H1 (cell line): ENCODE measurements around the gene ABCB7. TPM values are rescaled to one million over a fixed set of nuclear protein-coding genes. Genes with fewer than 3 reads are reported as not detected.

ENCODE experiments used
- CTCF ChIA-PET: fragments of 300-600 bp; sonication (Branson Sonifier 250); formaldehyde crosslinking; loops from one replicate; lab custom pipeline; 2021; ENCODE audit not compliant: partially characterized antibody; lab: Charles Lee
- POLR2A ChIA-PET: fragments of 300-600 bp; sonication (Branson Sonifier 250); formaldehyde crosslinking; loops from one replicate; lab custom pipeline; 2021; ENCODE audit warnings: inconsistent platforms; ENCODE audit not compliant: partially characterized antibody; lab: Charles Lee
- DNase-seq, 2 experiments: peaks; one replicate each; pipeline versions ENCODE4 v3.0.0 to v3.0.0-alpha.2; 2010 to 2022; ENCODE audit warnings: low spot score in 2 of 2, low read depth in 1 of 2, mixed read lengths in 1 of 2
- FAIRE-seq: peaks from 2 replicates; lab custom pipeline; 2011; peaks lifted over from hg19 to GRCh38; lab: Jason Lieb, UNC
- H2AFZ ChIP-seq: 2 replicates; pipeline ENCODE4 v1.8.1; 2012; ENCODE audit warnings: low read length, inconsistent platforms
- H2AK5ac ChIP-seq: 2 replicates; pipeline ENCODE4 v1.6.1; 2013; ENCODE audit warnings: low read depth, low read length
- H2BK120ac ChIP-seq: replicated peaks from 2 replicates; pipeline ENCODE3; 2013; ENCODE audit warnings: low read depth, low read length, inconsistent platforms
- H2BK12ac ChIP-seq: 2 replicates; pipeline ENCODE4 v1.6.1; 2013; ENCODE audit warnings: low read depth, low read length
- H2BK15ac ChIP-seq: 2 replicates; pipeline ENCODE4 v1.6.1; 2013; ENCODE audit warnings: low read length
- H2BK20ac ChIP-seq: 2 replicates; pipeline ENCODE4 v1.6.1; 2013; ENCODE audit warnings: low read length
- H2BK5ac ChIP-seq: 2 replicates; pipeline ENCODE4 v1.6.1; 2013; ENCODE audit warnings: low read depth, low read length
- H3K14ac ChIP-seq: 2 replicates; pipeline ENCODE4 v1.6.1; 2013; ENCODE audit warnings: inconsistent platforms; ENCODE audit not compliant: insufficient read length
- H3K18ac ChIP-seq: 2 replicates; pipeline ENCODE4 v1.6.1; 2013; ENCODE audit warnings: low read length; ENCODE audit errors: extremely low read depth
- H3K23ac ChIP-seq: 2 replicates; pipeline ENCODE4 v1.6.1; 2013; ENCODE audit warnings: inconsistent platforms; ENCODE audit not compliant: insufficient read length
- H3K23me2 ChIP-seq: 2 replicates; pipeline ENCODE4 v1.6.1; 2013; ENCODE audit warnings: low read depth, low read length
- H3K27ac ChIP-seq: 2 replicates; pipeline ENCODE4 v1.6.1; 2011; ENCODE audit warnings: low read depth, low read length, inconsistent platforms
- H3K27me3 ChIP-seq, 4 experiments: replicated peaks in 1 of 4; 1 replicate in 1 of 4; 2 replicates in 3 of 4; pipeline versions ENCODE4 v1.6.1 to v1.8.1; 2011 to 2013; ENCODE audit warnings: low read length in 3 of 4, mild to moderate bottlenecking in 3 of 4, inconsistent platforms in 2 of 4, mixed read lengths in 2 of 4, moderate library complexity in 1 of 4; ENCODE audit not compliant: control insufficient read depth in 3 of 4, insufficient read depth in 3 of 4; ENCODE audit errors: extremely low read depth in 1 of 4
- H3K36me3 ChIP-seq, 4 experiments: 2 replicates each; pipeline versions ENCODE4 v1.6.1 to v1.8.1; 2011 to 2013; ENCODE audit warnings: mild to moderate bottlenecking in 4 of 4, low read length in 3 of 4, moderate library complexity in 2 of 4, control low read depth in 1 of 4, inconsistent platforms in 1 of 4; ENCODE audit not compliant: insufficient read depth in 4 of 4, control insufficient read depth in 2 of 4
- H3K4ac ChIP-seq: replicated peaks from 2 replicates; pipeline ENCODE3; 2013; ENCODE audit warnings: low read length, low read depth, mixed read lengths, inconsistent platforms; ENCODE audit not compliant: insufficient read length
- H3K4me1 ChIP-seq, 4 experiments: replicated peaks in 1 of 4; 1 replicate in 1 of 4; 2 replicates in 3 of 4; pipeline versions ENCODE4 v1.6.1 to v1.8.1; 2011 to 2013; ENCODE audit warnings: low read length in 3 of 4, inconsistent platforms in 2 of 4, mixed read lengths in 1 of 4; ENCODE audit not compliant: insufficient read depth in 4 of 4, control insufficient read depth in 3 of 4
- H3K4me2 ChIP-seq, 2 experiments: 2 replicates each; pipeline versions ENCODE4 v1.6.1 to v1.8.1; 2011 to 2013; ENCODE audit warnings: low read depth in 2 of 2, low read length in 2 of 2, control low read depth in 1 of 2, inconsistent platforms in 1 of 2, mild to moderate bottlenecking in 1 of 2; ENCODE audit not compliant: insufficient read depth in 1 of 2
- H3K4me3 ChIP-seq, 4 experiments: fragments of 200-600, 300-600 bp in 1 of 4; sonication (generic), shearing (Covaris generic), sonication (Bioruptor Twin) in 1 of 4; 2 replicates each; pipeline versions ENCODE4 v1.5.1 to v1.8.1; 2011 to 2016; ENCODE audit warnings: low read length in 4 of 4, low read depth in 3 of 4, control low read depth in 2 of 4, inconsistent platforms in 2 of 4, mild to moderate bottlenecking in 2 of 4, mixed read lengths in 1 of 4, moderate library complexity in 1 of 4; ENCODE audit not compliant: insufficient read depth in 2 of 4; ENCODE audit errors: extremely low read depth in 1 of 4
- H3K56ac ChIP-seq: replicated peaks from 2 replicates; pipeline ENCODE3; 2013; ENCODE audit warnings: low read depth, mild to moderate bottlenecking, mixed read lengths, low read length, inconsistent platforms; ENCODE audit not compliant: insufficient read length
- H3K79me1 ChIP-seq: 2 replicates; pipeline ENCODE4 v1.6.1; 2013; ENCODE audit warnings: low read depth, low read length, control low read depth
- H3K79me2 ChIP-seq, 2 experiments: 2 replicates each; pipeline versions ENCODE4 v1.6.1 to v1.8.1; 2012 to 2013; ENCODE audit warnings: low read length in 2 of 2, mild to moderate bottlenecking in 2 of 2, inconsistent platforms in 1 of 2; ENCODE audit not compliant: insufficient read depth in 2 of 2, control insufficient read depth in 1 of 2
- H3K9ac ChIP-seq, 4 experiments: replicated peaks in 1 of 4; 1 replicate in 1 of 4; 2 replicates in 3 of 4; pipeline versions ENCODE4 v1.6.1 to v1.8.1; 2011 to 2013; ENCODE audit warnings: low read depth in 3 of 4, low read length in 3 of 4, control low read depth in 2 of 4, mild to moderate bottlenecking in 2 of 4, moderate library complexity in 2 of 4, inconsistent platforms in 1 of 4; ENCODE audit errors: extremely low read depth in 1 of 4
- H3K9me3 ChIP-seq, 2 experiments: 2 replicates each; pipeline versions ENCODE4 v1.6.1 to v1.8.1; 2012 to 2013; ENCODE audit warnings: mild to moderate bottlenecking in 2 of 2, moderate library complexity in 2 of 2, control low read depth in 1 of 2, inconsistent platforms in 1 of 2, low read depth in 1 of 2, low read length in 1 of 2, mixed read lengths in 1 of 2; ENCODE audit not compliant: insufficient read depth in 2 of 2
- H4K20me1 ChIP-seq, 2 experiments: replicated peaks in 1 of 2; 2 replicates each; pipeline versions ENCODE3 to v1.8.1; 2011 to 2013; ENCODE audit warnings: inconsistent platforms in 2 of 2, low read length in 2 of 2, mild to moderate bottlenecking in 1 of 2; ENCODE audit not compliant: insufficient read depth in 2 of 2, control insufficient read depth in 1 of 2
- H4K5ac ChIP-seq: 2 replicates; pipeline ENCODE4 v1.6.1; 2013; ENCODE audit warnings: low read length, low read depth, mixed read lengths, inconsistent platforms; ENCODE audit not compliant: insufficient read length
- H4K8ac ChIP-seq: 2 replicates; pipeline ENCODE4 v1.8.0; 2013; ENCODE audit warnings: mild to moderate bottlenecking, moderate library complexity, low read length, inconsistent platforms; ENCODE audit not compliant: insufficient read depth; ENCODE audit errors: extremely low read depth
- H4K91ac ChIP-seq: replicated peaks from 2 replicates; pipeline ENCODE3; 2013; ENCODE audit warnings: low read length, mixed read lengths, inconsistent platforms; ENCODE audit not compliant: insufficient read length
- BACH1 ChIP-seq: IDR thresholded peaks from 2 replicates; pipeline ENCODE4 v1.6.1; 2012; ENCODE audit warnings: low read length, improper control_type of control experiment
- FOSL1 ChIP-seq: IDR thresholded peaks from 2 replicates; pipeline ENCODE4 v1.6.1; 2011; ENCODE audit warnings: mild to moderate bottlenecking, low read depth, low read length, moderate library complexity; ENCODE audit not compliant: insufficient read depth
- WGBS, 2 experiments: shearing (Covaris generic) in 1 of 2; methylation state at CpG; one replicate each; pipeline versions ENCODE4 v1.1.6 to v1.1.7; 2013 to 2015; ENCODE audit warnings: low lambda C conversion rate in 2 of 2, mixed read lengths in 2 of 2, inconsistent platforms in 1 of 2, low coverage in 1 of 2, missing lambda C conversion rate in 1 of 2; ENCODE audit not compliant: insufficient replicate concordance in 2 of 2, insufficient coverage in 1 of 2, insufficient read length in 1 of 2; ENCODE audit errors: extremely low coverage in 1 of 2, missing lambda C conversion rate in 1 of 2; 5-methylcytosine and 5-hydroxymethylcytosine counted together
- polyA plus RNA-seq, 7 experiments: library from polyadenylated mRNA; depleted of rRNA in 3 of 7; stranded (reverse) in 5 of 7; unstranded in 2 of 7; fragments of >200 nt in 5 of 7; fragments of 200-250 nt in 2 of 7; gene quantifications; 1 replicate in 5 of 7; 2 replicates in 1 of 7; 4 replicates in 1 of 7; pipeline versions ENCODE4 v1.2.1 to v1.2.3, GENCODE V29; 2011 to 2013; ENCODE audit warnings: missing spikeins in 2 of 7, mixed read lengths in 2 of 7
- total RNA-seq: library from RNA; stranded (reverse); fragmentation: NEBNext Ultra II Directional; extraction: Animal tissue kit (Norgen Biotek cat#: 25700); gene quantifications from 2 replicates; pipeline ENCODE4 v1.2.1, GENCODE V29; 2021

ABCB7 gene
- total and polyA plus RNA-seq, 2 of the 8 experiments (the other 6 are each of a cell fraction or from before 2014, with no cell fraction given) = 24.3 to 43.3 TPM

DNA sequence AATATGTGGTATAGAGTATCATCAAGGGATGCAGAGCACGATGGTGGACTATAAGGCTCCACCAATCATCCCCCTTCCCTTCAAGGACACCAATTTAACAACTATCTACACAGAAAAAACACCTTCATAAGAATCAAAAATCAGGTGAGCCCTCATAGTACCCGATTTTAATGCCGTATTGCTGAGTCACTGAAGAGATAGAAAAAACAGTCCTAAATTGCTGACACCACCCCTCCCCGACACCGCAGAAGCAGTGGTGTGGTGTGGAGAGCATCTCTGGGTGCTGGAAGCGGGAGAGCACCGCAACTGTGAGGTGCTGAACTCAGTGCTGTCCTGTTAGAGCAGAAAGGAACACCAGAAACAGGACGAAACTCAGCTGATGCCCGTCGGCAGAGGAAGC lies 49.3 kb downstream of the ABCB7 start:
- Histone ChIP-seq H3K23ac (no peak overlapping the region), H3K27ac (no peak overlapping the region), H3K14ac (no peak overlapping the region), H2BK20ac (no peak overlapping the region), H3K9me3 (no peaks in the 10 kb centered on the region), H4K20me1 (no peaks in the 10 kb centered on the region), H2BK5ac (no peak overlapping the region), H4K8ac (no peak overlapping the region), H2BK12ac (no peak overlapping the region), H3K23me2 (no peaks in the 10 kb centered on the region), H3K4me1 (peaks cover 0 to 4% (median 1%) of the 10 kb centered on the region in 4 experiments; a peak in 2 of 7 replicates), H3K36me3 (no peaks in the 10 kb centered on the region), H2BK120ac (no peak overlapping the region), H4K91ac (no peak overlapping the region), H3K56ac (no peak overlapping the region), H3K79me1 (no peaks in the 10 kb centered on the region), H3K4me3 (no peak overlapping the region), H3K9ac (no peak overlapping the region), H3K79me2 (0 out of 4 replicates have a peak, but pooled peaks cover 0 to 2% of the 10 kb centered on the region in 2 experiments), H2BK15ac (no peak overlapping the region), H3K27me3 (no peaks in the 10 kb centered on the region), H2AK5ac (no peak overlapping the region; the same call in 1 of the 2 replicates), H3K18ac (no peak overlapping the region), H4K5ac (no peak overlapping the region), H3K4ac (no peak overlapping the region), H2AFZ (no peak overlapping the region), H3K4me2 (no peak overlapping the region)
- ChIA-PET CTCF (interaction anchor here (0.7 kb wide), 1 partner anchor 8 kb away, joined by 3 read pairs; no protein-coding TSS in a partner anchor), POLR2A (no interaction called here)
- DNase-seq (no peak), FAIRE-seq (no peak)
- TF ChIP-seq BACH1 (peak; percentile 53; the same call in 1 of the 2 replicates), FOSL1 (no peak)
- WGBS, 2 experiments = 90% methylated on average over 6 of the region's 10 CpGs; no CpG with 5 or more reads in 1 of the 2 experiments
